HepG2 (cell line): ENCODE data around the gene NATD1. TPM values are rescaled to one million over a fixed set of nuclear protein-coding genes. Genes with fewer than 3 reads are reported as not detected.

ENCODE experiments used
- AGO1 ChIP-seq: fragments of 200-400 bp; formaldehyde crosslinking; IDR thresholded peaks from 2 replicates; pipeline ENCODE4 v1.6.1; 2017; ENCODE audit warnings: mild to moderate bottlenecking, low read depth, low read length, moderate library complexity; ENCODE audit not compliant: poor library complexity, severe bottlenecking
- GFI1 ChIP-seq: sonication (generic); formaldehyde crosslinking; IDR thresholded peaks from 2 replicates; pipeline ENCODE4 v1.5.0; 2020; ENCODE audit warnings: missing genetic modification reagents, mild to moderate bottlenecking, borderline replicate concordance
- HNF1B ChIP-seq: sonication (generic); formaldehyde crosslinking; IDR thresholded peaks from 2 replicates; pipeline ENCODE4 v1.5.1; 2020; ENCODE audit warnings: mild to moderate bottlenecking, moderate library complexity, missing genetic modification reagents
- KAT8 ChIP-seq: IDR thresholded peaks from 2 replicates; pipeline ENCODE4 v1.6.1; 2016; ENCODE audit warnings: missing genetic modification reagents, missing compliant biosample characterization
- MXI1 ChIP-seq: IDR thresholded peaks from 3 replicates; pipeline ENCODE4 v1.6.1; 2012; ENCODE audit warnings: low read depth, low read length, inconsistent platforms, borderline replicate concordance
- NCOR1 ChIP-seq: fragments of 200-600 bp; sonication (generic); IDR thresholded peaks from 2 replicates; pipeline ENCODE4 v1.7.0; 2017; ENCODE audit warnings: antibody characterized with exemption, low read length, borderline replicate concordance
- POLR2AphosphoS2 ChIP-seq: IDR thresholded peaks from 2 replicates; pipeline ENCODE4 v1.6.1; 2011; ENCODE audit warnings: low read depth, low read length, improper control_type of control experiment
- RFX1 ChIP-seq: fragments of 450-650 bp; IDR thresholded peaks from 2 replicates; pipeline ENCODE4 v1.6.1; 2017
- RFX3 ChIP-seq: IDR thresholded peaks from 2 replicates; pipeline ENCODE4 v1.6.1; 2016; ENCODE audit warnings: missing biosample characterization, missing genetic modification reagents
- SP1 ChIP-seq, 2 experiments: fragments of 450-650 bp in 1 of 2; sonication (generic) in 1 of 2; formaldehyde crosslinking in 1 of 2; IDR thresholded peaks; 2 replicates each; pipeline versions ENCODE4 v1.4.0 to v1.6.1; 2016 to 2020; ENCODE audit warnings: missing genetic modification reagents in 1 of 2
- SP4 ChIP-seq: sonication (generic); formaldehyde crosslinking; IDR thresholded peaks from 2 replicates; pipeline ENCODE4 v1.8.1; 2023; ENCODE audit warnings: mild to moderate bottlenecking, missing genetic modification reagents
- THAP11 ChIP-seq: IDR thresholded peaks from 2 replicates; pipeline ENCODE4 v1.6.1; 2016; ENCODE audit warnings: missing biosample characterization, missing genetic modification reagents
- ZNF558 ChIP-seq: sonication (generic); formaldehyde crosslinking; IDR thresholded peaks from 2 replicates; pipeline ENCODE4 v1.9.0; 2022; ENCODE audit warnings: mild to moderate bottlenecking, missing genetic modification reagents, borderline replicate concordance
- ZNF567 ChIP-seq: sonication (generic); formaldehyde crosslinking; IDR thresholded peaks from 2 replicates; pipeline ENCODE4 v1.8.1; 2023; ENCODE audit warnings: mild to moderate bottlenecking, missing genetic modification reagents, borderline replicate concordance
- ZNF678 ChIP-seq: sonication (generic); formaldehyde crosslinking; IDR thresholded peaks from 2 replicates; pipeline ENCODE4 v1.4.0; 2020; ENCODE audit warnings: mild to moderate bottlenecking, missing genetic modification reagents
- ZXDC ChIP-seq: sonication (generic); formaldehyde crosslinking; IDR thresholded peaks from 2 replicates; pipeline ENCODE4 v1.5.0; 2020; ENCODE audit warnings: mild to moderate bottlenecking, missing genetic modification reagents
- polyA plus RNA-seq, 8 experiments: library from polyadenylated mRNA; depleted of rRNA in 3 of 8; stranded (reverse) in 7 of 8; unstranded in 1 of 8; fragments of >200 nt; fragmentation: Illumina TruSeq in 4 of 8; extraction: Trizol in 4 of 8; gene quantifications; 2 replicates each; pipeline versions ENCODE4 v1.2.1 to v1.2.3, GENCODE V29; 2011 to 2016; ENCODE audit warnings: low read depth in 4 of 8, missing spikeins in 1 of 8, mixed read lengths in 1 of 8; ENCODE audit not compliant: insufficient read depth in 1 of 8
- total RNA-seq, 5 experiments: library from RNA; depleted of rRNA; stranded (reverse); fragments of >200 nt; fragmentation: Illumina TruSeq; extraction: Trizol; gene quantifications; 2 replicates each; pipeline ENCODE4 v1.2.3, GENCODE V29; 2016; ENCODE audit warnings: low read depth in 1 of 5
- TF ChIP-seq, protein P1 (sequence below), 2 experiments: IDR thresholded peaks; 2 replicates each; pipeline ENCODE4 v1.6.1; 2011 to 2012; ENCODE audit warnings: low read length in 2 of 2, borderline replicate concordance in 1 of 2, low read depth in 1 of 2, mild to moderate bottlenecking in 1 of 2, moderate library complexity in 1 of 2
- TF ChIP-seq, protein P2 (sequence below): IDR thresholded peaks from 2 replicates; pipeline ENCODE4 v1.6.1; 2016; ENCODE audit warnings: missing genetic modification reagents, missing compliant biosample characterization
- TF ChIP-seq, protein P3 (sequence below): sonication (generic); formaldehyde crosslinking; IDR thresholded peaks from 2 replicates; pipeline ENCODE4 v1.5.1; 2020; ENCODE audit warnings: missing genetic modification reagents, mild to moderate bottlenecking, borderline replicate concordance

Gene NATD1
- total and polyA plus RNA-seq, 2 of the 13 experiments (the other 11 are each of a cell fraction or from before 2014, with no cell fraction given) = 0.31 to 2.3 TPM

GRCh38 chr17:21284319-21285163 is 31.3 kb upstream of the NATD1 start, which contains the start of gene MAP2K3 (continued):
- TF ChIP-seq, protein P1, sequence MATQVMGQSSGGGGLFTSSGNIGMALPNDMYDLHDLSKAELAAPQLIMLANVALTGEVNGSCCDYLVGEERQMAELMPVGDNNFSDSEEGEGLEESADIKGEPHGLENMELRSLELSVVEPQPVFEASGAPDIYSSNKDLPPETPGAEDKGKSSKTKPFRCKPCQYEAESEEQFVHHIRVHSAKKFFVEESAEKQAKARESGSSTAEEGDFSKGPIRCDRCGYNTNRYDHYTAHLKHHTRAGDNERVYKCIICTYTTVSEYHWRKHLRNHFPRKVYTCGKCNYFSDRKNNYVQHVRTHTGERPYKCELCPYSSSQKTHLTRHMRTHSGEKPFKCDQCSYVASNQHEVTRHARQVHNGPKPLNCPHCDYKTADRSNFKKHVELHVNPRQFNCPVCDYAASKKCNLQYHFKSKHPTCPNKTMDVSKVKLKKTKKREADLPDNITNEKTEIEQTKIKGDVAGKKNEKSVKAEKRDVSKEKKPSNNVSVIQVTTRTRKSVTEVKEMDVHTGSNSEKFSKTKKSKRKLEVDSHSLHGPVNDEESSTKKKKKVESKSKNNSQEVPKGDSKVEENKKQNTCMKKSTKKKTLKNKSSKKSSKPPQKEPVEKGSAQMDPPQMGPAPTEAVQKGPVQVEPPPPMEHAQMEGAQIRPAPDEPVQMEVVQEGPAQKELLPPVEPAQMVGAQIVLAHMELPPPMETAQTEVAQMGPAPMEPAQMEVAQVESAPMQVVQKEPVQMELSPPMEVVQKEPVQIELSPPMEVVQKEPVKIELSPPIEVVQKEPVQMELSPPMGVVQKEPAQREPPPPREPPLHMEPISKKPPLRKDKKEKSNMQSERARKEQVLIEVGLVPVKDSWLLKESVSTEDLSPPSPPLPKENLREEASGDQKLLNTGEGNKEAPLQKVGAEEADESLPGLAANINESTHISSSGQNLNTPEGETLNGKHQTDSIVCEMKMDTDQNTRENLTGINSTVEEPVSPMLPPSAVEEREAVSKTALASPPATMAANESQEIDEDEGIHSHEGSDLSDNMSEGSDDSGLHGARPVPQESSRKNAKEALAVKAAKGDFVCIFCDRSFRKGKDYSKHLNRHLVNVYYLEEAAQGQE (IDR thresholded peaks at IDR 0.05; ENCODE audit: borderline replicate concordance in 1 of 2, low read depth in 1 of 2, low read length in 2 of 2) = peak in 1 of 2 experiments; percentile 63; a peak in 1 of 4 replicates
- TF ChIP-seq, protein P2, sequence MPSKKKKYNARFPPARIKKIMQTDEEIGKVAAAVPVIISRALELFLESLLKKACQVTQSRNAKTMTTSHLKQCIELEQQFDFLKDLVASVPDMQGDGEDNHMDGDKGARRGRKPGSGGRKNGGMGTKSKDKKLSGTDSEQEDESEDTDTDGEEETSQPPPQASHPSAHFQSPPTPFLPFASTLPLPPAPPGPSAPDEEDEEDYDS (CRISPR knock-in tag) = peak; percentile 84
- TF ChIP-seq ZNF567 (CRISPR knock-in tag) (0 out of 2 replicates have a peak, but pooled peaks have one; percentile 29), NCOR1 (0 out of 2 replicates have a peak, but pooled peaks have one; percentile 26), KAT8 (peak; percentile 27; the same call in 1 of the 2 replicates), SP1 (IDR thresholded peaks at IDR 0.05) (no peak), SP1 (CRISPR knock-in tag; IDR thresholded peaks at IDR 0.05) (peak; percentile 83), MXI1 (peak; percentile 60; the same call in 1 of the 3 replicates), ZNF678 (CRISPR knock-in tag) (no peak), AGO1 (no peak), GFI1 (no peak), SP4 (CRISPR knock-in tag) (peak; percentile 99), ZNF558 (CRISPR knock-in tag) (peak; percentile 55; the same call in 1 of the 2 replicates), THAP11 (peak; percentile 41), RFX1 (peak; percentile 34; the same call in 1 of the 2 replicates), HNF1B (CRISPR knock-in tag) (peak; percentile 65; the same call in 1 of the 2 replicates), RFX3 (no peak), POLR2AphosphoS2 (no peak), ZXDC (CRISPR knock-in tag) (peak; percentile 72; the same call in 1 of the 2 replicates)
- TF ChIP-seq, protein P3, sequence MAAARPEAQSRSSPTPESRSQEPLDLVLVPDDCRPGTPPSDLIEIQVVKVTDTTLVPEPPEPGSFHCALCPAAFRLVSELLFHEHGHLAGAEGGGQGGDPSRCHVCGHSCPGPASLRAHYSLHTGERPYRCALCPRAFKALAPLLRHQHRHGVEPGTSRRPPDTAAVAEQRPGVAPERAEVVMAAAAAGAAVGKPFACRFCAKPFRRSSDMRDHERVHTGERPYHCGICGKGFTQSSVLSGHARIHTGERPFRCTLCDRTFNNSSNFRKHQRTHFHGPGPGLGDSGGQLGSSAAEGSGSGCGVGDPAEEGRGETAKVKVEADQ (CRISPR knock-in tag) = 0 out of 2 replicates have a peak, but pooled peaks have one; percentile 47
